HUES64 (cell line): ENCODE data around the gene FTCD.

ENCODE experiments used
- H3K27ac ChIP-seq: 2 replicates; pipeline ENCODE4 v1.7.0; 2013; ENCODE audit warnings: low read depth, low read length, inconsistent platforms
- H3K27me3 ChIP-seq: 2 replicates; pipeline ENCODE4 v1.6.1; 2013; ENCODE audit warnings: mild to moderate bottlenecking, low read length; ENCODE audit not compliant: insufficient read depth
- H3K36me3 ChIP-seq: 2 replicates; pipeline ENCODE4 v1.6.1; 2013; ENCODE audit warnings: mild to moderate bottlenecking, low read length; ENCODE audit not compliant: insufficient read depth
- H3K4me1 ChIP-seq: 2 replicates; pipeline ENCODE4 v1.6.1; 2013; ENCODE audit warnings: mild to moderate bottlenecking, low read length, moderate library complexity; ENCODE audit not compliant: insufficient read depth
- H3K4me3 ChIP-seq: 2 replicates; pipeline ENCODE4 v1.5.1; 2013; ENCODE audit warnings: mild to moderate bottlenecking, low read length, moderate library complexity
- H3K9ac ChIP-seq: 2 replicates; pipeline ENCODE4 v1.6.1; 2013; ENCODE audit warnings: mild to moderate bottlenecking, low read depth, low read length
- H3K9me3 ChIP-seq: 2 replicates; pipeline ENCODE4 v1.6.1; 2013; ENCODE audit warnings: low read depth, low read length; ENCODE audit not compliant: insufficient read depth
- WGBS: fragments of 150-250, 120-280 bp; methylation state at CpG from one replicate; pipeline ENCODE4 v1.1.7; 2013; ENCODE audit warnings: missing lambda C conversion rate; 5-methylcytosine and 5-hydroxymethylcytosine counted together

Gene FTCD

GRCh38 chr21:46157987-46158451 is 2.6 kb upstream of the FTCD start:
- 95% methylated on average over 15 of the region's 15 CpGs for WGBS
- Histone ChIP-seq H3K27ac (no peak overlapping the region), H3K27me3 (no peaks in the 10 kb centered on the region), H3K4me1 (peaks cover 6% of the 10 kb centered on the region), H3K9me3 (peaks cover 4% of the 10 kb centered on the region; the same call in 1 of the 2 replicates), H3K9ac (no peak overlapping the region), H3K36me3 (peaks cover 8% of the 10 kb centered on the region), H3K4me3 (no peak overlapping the region)

GRCh38 chr21:46157396-46157986 is 2.1 kb upstream of the FTCD start:
- WGBS, result 92% methylated on average over 12 of the region's 12 CpGs
- Histone ChIP-seq H3K9ac (no peak overlapping the region), H3K4me1 (peaks cover 11% of the 10 kb centered on the region), H3K9me3 (peaks cover 4% of the 10 kb centered on the region; the same call in 1 of the 2 replicates), H3K4me3 (no peak overlapping the region), H3K36me3 (peaks cover 6% of the 10 kb centered on the region), H3K27me3 (no peaks in the 10 kb centered on the region), H3K27ac (no peak overlapping the region)

DNA sequence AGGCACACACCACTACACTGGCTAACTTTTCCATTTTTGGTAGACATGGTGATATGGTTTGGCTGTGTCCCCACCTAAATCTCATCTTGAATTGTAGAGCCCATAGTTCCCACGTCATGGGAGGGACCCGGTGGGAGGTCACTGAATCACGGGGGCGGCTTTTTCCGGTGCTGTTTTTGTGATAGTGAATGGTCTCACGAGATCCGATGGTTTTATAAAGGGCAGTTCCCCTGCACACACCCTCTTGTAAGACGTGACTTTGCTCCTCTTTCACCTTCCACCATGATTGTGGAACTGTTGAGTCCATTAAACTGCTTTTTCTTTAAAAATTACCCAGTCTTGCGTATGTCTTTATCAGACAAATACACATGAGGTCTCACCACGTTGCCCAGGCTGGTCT is 1.3 kb upstream of the FTCD start:
- no peak overlapping the region for H3K4me3 ChIP-seq
- no peaks in the 10 kb centered on the region for H3K27me3 ChIP-seq
- peaks cover 6% of the 10 kb centered on the region for H3K36me3 ChIP-seq
- no peak overlapping the region for H3K9ac ChIP-seq
- WGBS, result 91% methylated on average over 10 of the region's 10 CpGs
- H3K27ac ChIP-seq, result no peak overlapping the region
- peaks cover 4% of the 10 kb centered on the region; the same call in 1 of the 2 replicates for H3K9me3 ChIP-seq
- peaks cover 11% of the 10 kb centered on the region for H3K4me1 ChIP-seq

GRCh38 chr21:46156378-46156645 is 933 bp upstream of the FTCD start:
- peaks cover 11% of the 10 kb centered on the region for H3K4me1 ChIP-seq
- peaks cover 4% of the 10 kb centered on the region for H3K36me3 ChIP-seq
- H3K9me3 ChIP-seq, result peaks cover 4% of the 10 kb centered on the region; the same call in 1 of the 2 replicates
- H3K27me3 ChIP-seq, result no peaks in the 10 kb centered on the region
- H3K9ac ChIP-seq, result no peak overlapping the region; the same call in 1 of the 2 replicates
- H3K4me3 ChIP-seq, result no peak overlapping the region
- no peak overlapping the region for H3K27ac ChIP-seq
- 93% methylated on average over 7 of the region's 7 CpGs for WGBS

GRCh38 chr21:46154955-46155513 is 345 bp downstream of the FTCD start:
- peaks cover 11% of the 10 kb centered on the region for H3K4me1 ChIP-seq
- no peak overlapping the region for H3K27ac ChIP-seq
- no peak overlapping the region for H3K4me3 ChIP-seq
- no peaks in the 10 kb centered on the region for H3K9me3 ChIP-seq
- H3K9ac ChIP-seq, result no peak overlapping the region
- WGBS, result 94% methylated on average over 16 of the region's 16 CpGs
- no peaks in the 10 kb centered on the region for H3K27me3 ChIP-seq
- no peaks in the 10 kb centered on the region for H3K36me3 ChIP-seq

DNA sequence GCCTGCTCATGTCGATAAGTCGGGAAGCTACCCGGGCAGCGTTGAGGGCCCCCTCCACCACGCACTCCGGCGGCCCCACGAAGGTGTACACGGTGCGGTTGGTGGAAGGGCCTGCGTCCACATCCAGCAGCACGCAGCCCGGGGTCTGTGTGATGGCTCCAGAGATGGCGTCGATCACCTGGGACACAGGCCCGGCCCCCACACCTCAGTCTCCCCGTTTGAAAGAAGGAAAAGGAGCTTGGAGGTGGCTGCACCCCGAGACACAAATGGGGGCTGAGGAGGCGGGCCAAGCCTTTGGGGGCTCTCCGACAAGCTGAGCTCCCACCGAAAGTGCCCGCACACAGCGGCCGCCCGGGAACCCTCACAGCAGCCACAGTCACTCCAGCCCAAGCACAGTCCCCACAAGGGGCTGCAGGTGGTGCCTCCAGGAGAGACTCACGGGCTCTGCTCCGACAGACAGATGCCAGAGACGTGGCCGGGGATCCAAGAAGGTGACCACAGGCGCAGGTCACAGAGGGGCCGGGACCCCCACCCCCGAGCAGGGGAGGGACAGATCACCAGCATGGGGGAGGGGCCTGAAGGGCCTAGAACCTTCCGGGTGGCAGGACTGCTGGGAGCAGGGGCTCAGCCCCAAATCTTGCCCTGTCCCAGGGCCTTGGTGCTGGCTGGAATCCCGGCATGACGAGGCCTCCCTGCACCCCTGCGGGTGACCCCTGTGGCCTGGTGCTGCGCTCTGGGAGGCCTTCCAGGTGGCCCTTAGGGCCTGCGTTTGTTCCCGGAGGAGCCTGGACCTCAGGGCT is 1.0 kb downstream of the FTCD start:
- 89% methylated on average over 39 of the region's 39 CpGs for WGBS
- no peaks in the 10 kb centered on the region for H3K36me3 ChIP-seq
- H3K27me3 ChIP-seq, result no peaks in the 10 kb centered on the region
- no peak overlapping the region for H3K9ac ChIP-seq
- no peak overlapping the region for H3K4me3 ChIP-seq
- no peaks in the 10 kb centered on the region for H3K9me3 ChIP-seq
- no peak overlapping the region for H3K27ac ChIP-seq
- H3K4me1 ChIP-seq, result peaks cover 11% of the 10 kb centered on the region

GRCh38 chr21:46153247-46154154 is 1.9 kb downstream of the FTCD start:
- H3K27me3 ChIP-seq, result no peaks in the 10 kb centered on the region
- H3K27ac ChIP-seq, result peak overlapping the region; percentile 70
- WGBS, result 50% methylated on average over 33 of the region's 33 CpGs
- no peaks in the 10 kb centered on the region for H3K36me3 ChIP-seq
- H3K4me1 ChIP-seq, result peaks cover 11% of the 10 kb centered on the region
- no peak overlapping the region for H3K4me3 ChIP-seq
- peak overlapping the region; percentile 49 for H3K9ac ChIP-seq
- H3K9me3 ChIP-seq, result no peaks in the 10 kb centered on the region

DNA sequence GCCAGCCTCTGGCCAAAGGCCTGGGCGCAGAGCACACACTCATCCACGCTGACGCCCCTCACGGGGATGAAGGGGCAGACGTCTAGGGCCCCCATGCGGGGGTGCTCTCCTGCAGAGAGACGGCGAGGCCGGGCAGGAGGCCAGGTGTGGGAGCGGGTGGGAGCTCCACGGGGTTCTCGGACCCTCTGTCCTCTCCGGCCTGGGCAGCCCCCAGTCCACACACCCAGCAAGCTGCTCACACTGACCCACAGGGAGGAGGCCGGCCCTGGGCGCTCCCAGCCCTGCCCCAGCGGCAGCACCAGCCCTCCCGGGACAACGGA is 2.5 kb downstream of the FTCD start:
- H3K4me1 ChIP-seq, result peaks cover 11% of the 10 kb centered on the region
- no peak overlapping the region for H3K9ac ChIP-seq
- 62% methylated on average over 18 of the region's 18 CpGs for WGBS
- H3K27ac ChIP-seq, result peak overlapping the region; percentile 70
- H3K36me3 ChIP-seq, result no peaks in the 10 kb centered on the region
- H3K4me3 ChIP-seq, result no peak overlapping the region
- no peaks in the 10 kb centered on the region for H3K9me3 ChIP-seq
- H3K27me3 ChIP-seq, result no peaks in the 10 kb centered on the region

GRCh38 chr21:46151989-46152926 is 3.1 kb downstream of the FTCD start:
- Histone ChIP-seq H3K4me3 (no peak overlapping the region), H3K27ac (no peak overlapping the region; the same call in 1 of the 2 replicates), H3K4me1 (peaks cover 11% of the 10 kb centered on the region), H3K36me3 (no peaks in the 10 kb centered on the region), H3K9ac (no peak overlapping the region), H3K9me3 (no peaks in the 10 kb centered on the region), H3K27me3 (no peaks in the 10 kb centered on the region)
- WGBS, result 93% methylated on average over 45 of the region's 45 CpGs

DNA sequence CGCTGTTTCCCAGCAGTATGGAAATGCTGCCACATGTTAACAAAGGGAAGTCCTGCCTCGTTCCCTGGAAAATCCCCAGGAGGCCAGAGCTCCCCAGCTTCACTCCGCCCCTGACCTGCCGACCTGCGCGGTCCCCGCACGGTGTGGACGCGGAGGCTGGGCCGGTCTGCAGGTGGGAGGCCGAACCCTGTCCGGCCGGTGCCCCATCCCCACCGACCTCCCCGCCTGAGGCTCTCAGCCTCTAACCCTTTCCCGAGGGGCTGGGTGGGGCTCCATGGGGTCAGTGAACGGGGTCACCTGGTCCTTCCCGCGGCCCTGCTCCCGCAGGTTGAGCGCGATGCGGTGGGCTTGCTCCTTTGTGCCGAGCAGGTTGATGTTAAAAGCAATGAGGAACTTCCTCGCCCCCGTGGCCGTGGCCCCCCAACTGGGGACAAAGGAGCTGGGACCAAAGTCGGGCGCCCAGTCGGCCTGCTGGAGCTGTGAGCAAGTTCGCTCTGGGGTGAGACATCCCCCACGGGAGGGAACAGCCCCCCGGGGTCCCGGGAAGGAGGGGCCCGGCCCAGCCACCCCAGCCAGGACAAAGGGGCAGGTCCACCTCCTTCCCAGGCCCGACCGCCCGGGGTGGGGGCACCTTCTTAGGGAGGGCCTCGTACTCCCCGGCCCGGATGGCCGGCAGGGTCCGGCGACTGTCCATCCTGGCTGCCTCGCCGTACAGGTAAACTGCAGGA is 4.0 kb downstream of the FTCD start:
- peaks cover 11% of the 10 kb centered on the region for H3K4me1 ChIP-seq
- H3K9me3 ChIP-seq, result no peaks in the 10 kb centered on the region
- H3K4me3 ChIP-seq, result no peak overlapping the region
- no peaks in the 10 kb centered on the region for H3K36me3 ChIP-seq
- no peak overlapping the region for H3K27ac ChIP-seq
- no peak overlapping the region for H3K9ac ChIP-seq
- 90% methylated on average over 47 of the region's 47 CpGs for WGBS
- H3K27me3 ChIP-seq, result no peaks in the 10 kb centered on the region
